ENCODE measurements around the gene PIK3R2.
A peak's percentile ranks its signal among the peaks of the same experiment; 100 is the strongest.
"Not testable (repeated sequence)": the region's sequence is repeated elsewhere in the genome, so short reads cannot be mapped to it uniquely, and the experiment has no call there.

PIK3R2 gene
- total RNA-seq, result 0.13 to 0.31 reads per million in 2 donors

DNA sequence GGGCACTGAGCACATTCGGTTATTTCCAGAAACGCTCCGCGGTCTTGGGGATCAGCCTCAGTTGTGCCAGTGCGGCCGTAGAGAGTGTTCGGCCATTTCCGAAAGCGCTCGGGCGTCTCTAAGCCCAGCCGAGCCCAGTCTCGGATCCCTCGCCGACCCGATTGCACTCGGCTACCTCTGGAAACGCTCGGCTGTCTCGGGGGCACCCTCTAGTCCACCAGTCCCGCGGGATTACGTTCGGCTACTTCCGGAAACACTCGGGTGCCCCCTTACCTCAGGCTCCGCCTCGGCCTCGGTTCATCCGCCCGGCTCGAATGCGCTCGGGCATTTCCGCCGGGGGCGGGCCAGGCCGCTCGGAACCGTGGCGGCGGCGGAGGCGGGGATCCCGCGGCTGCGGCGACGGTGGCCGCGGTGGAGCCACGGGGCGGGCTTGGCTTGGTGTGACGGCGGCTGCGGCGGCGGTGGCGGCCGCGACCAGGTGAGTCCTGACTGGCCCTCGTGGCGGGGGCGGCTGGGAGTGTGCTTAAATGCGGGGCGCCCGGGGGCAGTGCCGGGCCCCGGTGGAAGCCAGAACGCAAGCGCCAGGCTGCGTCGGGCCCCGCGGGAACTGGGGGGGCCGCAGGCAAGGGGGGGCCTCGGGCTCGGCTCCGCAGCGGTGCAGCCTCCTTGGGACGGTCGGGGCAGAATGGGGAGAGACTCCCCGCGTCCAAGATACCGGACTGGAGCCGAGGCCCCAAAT lies at the start of gene PIK3R2:
Gene PIK3R2 (plus strand): TSS at position 347 of the 739 bp plus-strand sequence. CDS start 2,717 bp downstream, outside the sequence.
- peak; percentile 96 to 100 (median 99) for DNase-seq

DNA sequence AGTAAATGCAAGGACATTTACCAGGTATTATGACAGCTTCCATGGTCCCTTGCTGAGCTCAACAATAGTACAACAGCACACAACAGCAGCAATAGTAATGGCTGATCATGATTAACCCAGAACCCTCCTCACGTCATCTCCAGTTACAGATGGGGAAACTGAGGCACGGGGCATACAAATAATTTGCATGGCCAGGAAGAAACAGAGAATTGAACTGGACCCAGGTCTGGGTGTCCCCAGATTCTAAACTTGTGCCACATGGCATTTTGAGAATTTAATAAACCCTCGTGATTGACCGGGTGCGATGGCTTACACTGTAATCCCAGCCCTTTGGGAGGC lies 48.2 kb upstream of the PIK3R2 start:
- no peak for DNase-seq

- not testable (repeated sequence) for DNase-seq
These were observed 47.7 kb upstream of the PIK3R2 start for GRCh38 chr19:18105259-18105658.

DNA sequence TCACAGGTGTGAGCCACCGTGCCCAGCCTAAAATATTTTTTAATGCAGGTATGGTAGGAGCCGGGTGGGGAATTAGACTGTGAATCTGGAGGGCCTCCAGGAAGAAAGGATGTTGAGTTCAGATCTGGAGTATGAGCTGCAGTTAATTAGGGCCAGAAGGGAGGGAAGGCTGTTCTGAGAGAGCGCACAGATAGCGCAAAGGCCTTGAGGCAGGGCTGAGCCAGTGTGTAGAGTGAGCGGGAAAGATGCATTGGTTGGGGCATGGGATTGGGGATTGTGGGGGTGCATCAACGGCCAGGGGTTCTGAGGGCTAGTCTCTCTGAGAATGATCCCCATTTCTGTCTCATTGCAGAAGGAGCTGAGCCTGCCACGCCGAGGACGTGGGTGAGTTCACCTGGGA lies 45.7 kb upstream of the PIK3R2 start:
- DNase-seq, result no peak

- DNase-seq, result no peak
These were observed 44.1 kb upstream of the PIK3R2 start for GRCh38 chr19:18108897-18109296.

- DNase-seq, result no peak
These were observed 43.6 kb upstream of the PIK3R2 start for GRCh38 chr19:18109341-18109732.

DNA sequence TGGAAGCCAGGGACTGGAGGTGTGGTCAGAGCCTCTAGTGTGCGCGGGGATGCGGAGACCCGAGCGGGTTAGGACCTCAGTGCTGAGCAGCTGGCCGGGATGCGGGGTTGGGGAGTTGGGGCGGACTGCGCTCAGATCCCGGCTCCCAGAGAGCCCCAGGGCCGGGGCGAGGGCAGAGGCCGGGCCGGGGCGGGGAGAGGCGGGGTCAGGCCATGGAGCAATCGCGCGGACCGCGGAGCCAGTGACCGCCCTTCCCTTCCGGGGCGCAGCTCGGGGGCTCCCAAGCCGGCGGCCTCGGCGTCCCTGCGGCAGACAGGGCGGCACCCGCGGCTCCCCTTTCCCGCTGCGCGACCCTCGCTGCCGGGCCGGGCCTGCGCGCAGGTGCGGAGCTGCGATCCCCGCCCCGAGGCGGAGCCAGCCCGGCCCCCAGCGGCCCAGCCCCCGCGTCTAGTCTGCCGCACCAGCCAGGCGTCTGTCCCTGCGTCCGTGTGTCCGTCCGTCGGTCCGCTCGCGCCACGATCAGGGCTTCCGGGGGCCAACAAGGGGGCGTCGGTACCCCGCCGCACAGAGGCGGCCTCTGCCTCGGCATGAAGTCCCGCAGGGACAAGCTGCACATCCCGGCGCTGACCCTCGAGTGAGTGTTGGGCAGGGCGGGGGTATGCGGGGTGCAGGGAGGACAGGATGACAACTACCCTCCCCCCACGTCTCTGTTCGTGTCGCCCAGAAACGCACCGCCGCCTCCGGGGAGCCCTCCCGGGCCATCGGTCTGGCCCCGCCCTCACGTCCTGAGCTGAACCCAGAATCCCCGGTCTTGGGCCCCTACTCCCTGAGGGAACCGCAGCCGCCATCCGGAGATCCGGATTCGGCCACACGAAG lies 43.0 kb upstream of the PIK3R2 start:
- DNase-seq, result peak in 2 of 5 experiments; percentile 31 to 38

DNA sequence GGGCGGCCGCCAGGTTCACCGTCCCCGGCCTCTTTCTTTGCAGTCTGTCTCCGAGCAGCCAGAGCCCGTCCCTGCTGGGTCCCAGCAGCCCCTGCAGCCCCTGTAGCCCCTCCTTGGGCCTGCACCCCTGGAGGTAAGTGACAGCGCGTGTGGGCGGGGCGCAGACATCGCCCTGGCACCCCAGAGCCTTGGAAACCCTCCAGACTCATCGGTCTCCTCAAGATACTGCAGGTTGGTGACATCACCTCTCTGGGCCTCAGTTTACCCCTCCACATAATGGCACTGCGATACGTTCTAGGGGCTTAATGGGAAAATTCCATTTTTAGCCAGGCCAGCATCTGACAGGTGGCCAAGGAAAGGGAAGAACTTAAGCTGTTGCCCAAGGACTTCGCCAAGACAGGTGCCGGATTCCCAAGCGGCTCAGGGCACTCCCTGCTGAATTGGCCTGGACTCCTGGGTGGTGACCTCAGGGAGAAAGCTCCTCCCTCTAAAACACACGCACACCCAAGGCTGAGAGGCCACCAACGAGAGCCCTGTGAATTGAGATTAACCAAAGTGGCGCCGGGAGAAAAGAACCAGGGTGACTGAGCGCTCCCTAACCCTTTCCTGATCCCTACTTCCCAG lies 42.2 kb upstream of the PIK3R2 start:
- no peak for DNase-seq

DNA sequence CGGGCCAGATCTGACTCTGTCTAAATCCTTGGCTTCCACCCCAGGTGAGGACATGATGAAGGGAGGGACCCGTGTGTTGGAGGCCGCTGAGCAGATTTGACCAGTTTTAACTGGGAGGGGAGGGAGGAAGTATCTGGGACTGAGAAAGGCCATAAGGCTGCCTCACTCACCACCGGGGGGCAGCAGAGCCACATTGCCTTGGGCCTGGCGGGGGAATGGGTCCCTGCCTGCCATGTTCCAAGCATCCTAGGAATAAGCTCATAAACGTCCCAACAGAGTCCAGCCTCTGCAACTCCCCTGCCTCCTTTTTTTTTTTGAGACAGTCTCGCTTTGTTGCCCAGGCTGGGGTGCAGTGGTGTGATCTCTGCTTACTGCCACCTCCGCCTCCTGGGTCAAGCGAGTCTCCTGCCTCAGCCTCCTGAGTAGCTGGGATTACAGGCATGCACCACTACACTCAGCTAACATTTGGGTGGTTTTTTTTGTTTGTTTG lies 39.9 kb upstream of the PIK3R2 start:
- peak; percentile 49 to 72 (median 67) for DNase-seq

- DNase-seq, result no peak
These were observed 39.1 kb upstream of the PIK3R2 start for GRCh38 chr19:18113827-18114226.

- no peak for DNase-seq
These were observed 38.5 kb upstream of the PIK3R2 start for GRCh38 chr19:18114483-18114882.

DNA sequence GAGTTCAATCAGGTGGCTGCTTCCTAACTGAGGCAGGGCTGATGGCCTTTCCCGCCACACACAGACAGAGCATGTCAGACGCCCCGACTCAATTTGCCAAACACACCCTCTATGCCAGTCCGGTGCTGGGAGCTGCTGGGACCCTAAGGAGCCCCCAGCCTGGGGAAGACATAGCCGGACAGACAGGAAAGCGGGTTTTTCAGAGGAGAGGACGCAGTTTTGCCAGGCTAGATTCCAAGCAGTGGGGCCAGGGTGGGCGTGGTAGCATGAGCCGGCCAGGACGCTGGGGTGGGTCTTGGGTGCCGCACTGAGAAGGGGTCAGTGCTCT lies 35.6 kb upstream of the PIK3R2 start:
- DNase-seq, result no peak

DNA sequence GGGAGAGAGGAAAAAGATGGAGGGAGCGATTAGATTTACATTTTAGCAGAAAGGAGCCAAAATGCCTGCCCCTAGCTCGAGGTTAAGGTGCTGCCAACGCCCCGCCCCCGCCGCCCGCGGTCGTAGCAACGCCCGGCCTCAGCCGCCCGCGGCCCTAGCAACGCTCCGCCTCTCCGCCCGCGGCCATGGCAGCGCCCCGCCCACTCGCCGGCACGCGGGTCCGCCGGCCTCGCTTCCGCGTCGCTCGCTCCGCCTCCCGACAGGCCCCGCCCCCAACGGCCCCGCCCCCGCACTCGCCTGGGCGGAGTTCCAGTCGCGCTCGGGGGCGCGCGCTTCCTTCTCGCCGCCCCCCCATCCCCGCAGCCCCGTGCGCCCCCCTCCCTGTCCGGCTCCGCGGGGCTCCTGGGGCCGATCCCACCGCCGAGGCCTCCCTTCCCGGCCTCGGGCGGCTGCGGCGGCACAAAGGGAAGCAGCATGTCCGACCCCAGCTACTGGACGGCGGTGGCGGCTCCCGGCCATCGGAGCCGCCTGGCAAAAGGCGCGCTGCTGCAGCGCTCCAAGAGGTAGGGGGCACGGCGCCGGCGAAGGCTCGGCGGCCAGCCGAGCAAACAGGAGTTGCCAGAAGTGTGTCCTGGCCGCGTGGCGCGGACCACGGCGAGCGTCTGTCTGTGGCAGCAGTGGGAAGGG lies 35.1 kb upstream of the PIK3R2 start:
- peak; percentile 86 to 97 (median 94) for DNase-seq

DNA sequence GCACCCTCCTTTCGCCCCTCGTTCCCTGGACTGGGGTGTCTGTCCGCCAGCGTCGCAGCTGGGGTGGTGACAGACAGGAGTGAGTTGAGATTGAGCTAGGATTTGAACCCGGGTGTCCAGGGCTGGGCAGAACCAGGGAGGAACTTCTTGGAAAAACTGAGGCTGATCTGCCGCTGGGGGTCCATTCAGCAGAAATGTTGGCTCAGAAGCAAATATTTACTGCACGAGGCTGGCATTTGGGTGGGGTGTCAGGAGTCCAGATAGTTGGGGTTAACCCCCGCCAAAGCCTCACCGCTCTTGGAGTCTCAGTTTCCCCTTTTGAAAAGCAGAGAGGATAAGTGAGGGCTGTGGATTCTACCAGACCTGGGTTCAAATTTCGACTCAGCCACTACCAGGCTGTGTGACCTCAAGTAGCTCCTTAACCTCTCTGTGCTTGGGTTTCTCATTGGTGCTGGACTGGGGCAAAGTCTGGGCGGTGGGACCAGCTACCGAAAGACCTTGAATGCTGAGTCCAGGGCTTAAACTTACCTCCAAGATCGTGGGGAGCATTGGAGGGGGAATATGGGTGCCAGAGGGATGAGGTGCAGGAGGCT lies 34.4 kb upstream of the PIK3R2 start:
- no peak for DNase-seq

DNA sequence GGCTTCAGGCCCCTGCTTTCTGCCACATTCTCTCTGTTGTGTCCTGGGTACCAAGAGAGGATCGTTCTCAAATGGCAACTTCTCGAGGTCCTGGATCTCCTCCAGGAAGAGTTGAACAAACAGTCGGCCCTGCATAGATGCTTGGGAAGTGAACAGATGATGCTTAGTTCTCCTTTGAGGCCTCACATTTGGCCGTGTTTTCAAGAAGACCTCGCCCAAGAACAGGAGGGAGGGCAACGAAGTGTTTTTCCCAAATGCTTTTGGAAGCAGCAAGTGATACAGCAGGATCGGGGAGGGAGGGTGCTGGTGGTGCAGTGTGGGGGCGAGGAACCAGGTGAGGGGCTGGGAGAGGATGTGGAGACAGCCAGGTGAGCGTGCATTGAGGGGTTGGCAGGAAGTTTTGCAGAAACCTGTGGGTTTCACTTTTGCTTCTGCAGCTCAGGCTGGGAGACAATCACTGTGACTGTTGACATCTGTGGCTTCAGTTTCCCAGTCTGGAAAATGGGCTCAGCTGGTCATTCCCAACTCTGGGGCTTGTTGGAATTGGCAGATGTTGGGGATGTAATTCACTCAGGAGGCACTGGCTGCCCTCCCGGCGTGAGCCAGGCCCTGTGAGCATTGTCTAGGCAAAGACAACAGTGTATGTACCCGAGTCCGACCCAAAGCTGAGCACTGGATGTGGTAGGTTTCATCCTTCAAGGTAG lies 33.8 kb upstream of the PIK3R2 start:
- peak in 4 of 5 experiments; percentile 14 to 78 (median 47) for DNase-seq

- DNase-seq, result peak in 4 of 5 experiments; percentile 27 to 82 (median 56)
These were observed 33.3 kb upstream of the PIK3R2 start for GRCh38 chr19:18119717-18120105.

GRCh38 chr19:18120127-18120526 lies 32.8 kb upstream of the PIK3R2 start:
- DNase-seq, result no peak

DNA sequence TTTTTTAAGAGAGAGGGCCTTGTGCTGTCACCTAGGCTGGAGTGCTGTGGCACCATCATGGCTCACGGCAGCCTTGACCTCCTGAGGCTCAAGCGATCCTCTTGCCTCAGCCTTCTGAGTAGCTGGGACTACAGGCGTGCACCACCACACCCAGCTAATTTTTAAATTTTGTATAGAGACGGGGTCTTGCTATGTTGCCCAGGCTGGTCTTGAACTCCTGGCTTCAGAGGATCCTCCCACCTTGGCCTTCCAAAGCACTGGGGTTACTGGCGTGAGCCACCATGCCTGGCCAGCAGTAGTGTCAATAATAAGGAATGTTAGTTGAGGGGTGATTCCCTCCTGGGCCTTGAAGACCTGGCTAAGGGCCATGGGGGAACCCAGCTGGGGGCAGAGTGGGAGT lies 31.8 kb upstream of the PIK3R2 start:
- DNase-seq, result no peak

DNA sequence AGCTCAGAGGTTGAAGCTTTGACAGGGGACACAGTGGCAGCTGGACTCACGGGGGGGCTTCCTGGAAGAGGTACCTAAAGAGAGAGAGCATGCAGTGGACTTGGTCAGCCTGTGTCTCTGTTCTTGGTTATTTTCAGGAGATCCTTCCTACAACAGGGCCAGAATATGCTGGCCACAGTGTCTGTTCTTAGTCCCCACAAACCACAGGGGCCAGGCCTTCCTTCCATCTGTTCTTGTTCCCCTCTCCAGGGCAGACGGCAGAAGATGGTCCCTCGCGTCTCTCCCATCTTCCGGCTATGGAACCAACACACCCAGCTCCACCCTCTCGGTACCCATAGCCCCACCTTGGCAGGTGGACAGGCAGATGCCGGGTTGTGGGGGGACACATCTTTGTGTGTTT lies 30.5 kb upstream of the PIK3R2 start:
- DNase-seq, result no peak

DNA sequence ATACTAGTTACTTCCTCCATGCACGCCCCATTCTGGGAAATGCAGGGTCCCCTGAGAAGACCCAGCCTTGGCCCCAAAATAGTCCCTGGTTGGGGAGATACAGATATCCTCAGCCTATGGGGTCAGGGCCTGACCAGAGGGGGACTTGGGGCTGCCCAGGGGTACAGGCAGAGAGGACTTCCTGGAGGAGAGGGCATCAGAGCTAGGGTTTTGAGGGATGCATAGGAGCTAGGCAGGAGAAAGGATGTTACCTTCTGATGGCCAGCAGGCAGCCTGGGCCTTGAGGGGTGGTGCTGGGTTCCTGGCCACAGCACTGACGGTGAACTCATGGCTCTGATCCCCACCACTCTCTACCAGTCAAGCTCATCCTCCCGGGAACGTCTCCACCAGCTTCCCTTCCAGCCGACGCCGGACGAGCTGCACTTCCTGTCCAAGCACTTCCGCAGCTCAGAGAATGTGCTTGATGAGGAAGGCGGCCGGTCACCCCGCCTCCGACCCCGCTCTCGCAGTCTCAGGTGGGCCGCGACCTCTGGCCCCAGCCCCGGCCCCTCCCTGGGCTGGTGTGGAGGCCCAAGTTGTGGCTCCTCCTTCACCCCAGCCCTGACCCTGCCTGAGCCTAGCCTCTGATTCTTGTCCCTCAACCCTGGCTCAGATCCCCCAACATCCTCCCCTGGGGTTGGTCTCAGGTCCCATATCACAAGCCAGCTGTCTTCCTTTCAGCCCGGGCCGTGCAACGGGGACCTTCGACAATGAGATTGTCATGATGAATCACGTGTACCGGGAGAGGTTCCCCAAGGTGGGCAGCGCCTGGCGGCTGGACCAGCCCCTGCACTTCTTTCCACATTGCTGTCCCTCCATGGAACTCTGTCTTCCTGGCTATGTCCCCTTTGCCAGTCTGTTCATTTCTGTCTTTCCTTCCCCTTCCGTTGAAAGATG lies 29.8 kb upstream of the PIK3R2 start:
- no peak for DNase-seq

DNA sequence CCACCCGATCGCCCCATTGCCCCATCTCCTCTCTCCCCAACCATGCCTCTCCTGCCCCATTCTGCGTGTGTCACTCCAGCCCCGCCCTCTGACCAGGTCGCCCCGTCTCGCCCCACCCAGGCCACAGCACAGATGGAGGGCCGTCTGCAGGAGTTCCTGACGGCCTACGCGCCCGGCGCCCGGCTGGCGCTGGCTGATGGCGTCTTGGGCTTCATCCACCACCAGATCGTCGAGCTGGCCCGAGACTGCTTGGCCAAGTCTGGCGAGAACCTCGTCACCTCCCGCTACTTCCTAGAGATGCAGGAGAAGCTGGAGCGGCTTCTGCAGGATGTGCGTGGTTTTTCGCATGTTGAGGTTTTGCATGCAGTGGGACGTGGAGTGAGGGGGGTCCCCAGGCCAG lies 29.1 kb upstream of the PIK3R2 start:
- DNase-seq, result no peak
